HepG2 (cell line): ENCODE results near the gene GLG1.

Experiments
- ARID5B ChIP-seq: IDR thresholded peaks from 2 replicates; pipeline ENCODE4 v1.4.0; 2020; ENCODE audit warnings: mild to moderate bottlenecking, missing genetic modification reagents
- EP300 ChIP-seq, 3 experiments: sonication (generic) in 1 of 3; formaldehyde crosslinking in 1 of 3; IDR thresholded peaks; 2 replicates each; pipeline versions ENCODE4 v1.5.1 to v1.6.1; 2011 to 2020; ENCODE audit warnings: low read depth in 2 of 3, low read length in 2 of 3, borderline replicate concordance in 1 of 3, improper control_type of control experiment in 1 of 3, mild to moderate bottlenecking in 1 of 3, missing genetic modification reagents in 1 of 3, moderate library complexity in 1 of 3
- EZH2 ChIP-seq: conservative IDR thresholded peaks from 2 replicates; pipeline ENCODE4 v1.6.1; 2012; ENCODE audit warnings: mild to moderate bottlenecking, low read depth, low read length, moderate library complexity
- JUND ChIP-seq: sonication (generic); formaldehyde crosslinking; IDR thresholded peaks from 2 replicates; pipeline ENCODE4 v1.8.0; 2022; ENCODE audit warnings: mild to moderate bottlenecking, missing genetic modification reagents
- KLF6 ChIP-seq: IDR thresholded peaks from 2 replicates; pipeline ENCODE4 v1.8.0; 2016; ENCODE audit warnings: missing biosample characterization, missing genetic modification reagents
- PHB2 ChIP-seq: fragments of 450-650 bp; IDR thresholded peaks from 2 replicates; pipeline ENCODE4 v1.6.1; 2018; ENCODE audit not compliant: partially characterized antibody
- RFX5 ChIP-seq: IDR thresholded peaks from 2 replicates; pipeline ENCODE4 v1.6.1; 2011; ENCODE audit warnings: low read depth, low read length, improper control_type of control experiment
- SRSF9 ChIP-seq: fragments of 200-400 bp; formaldehyde crosslinking; IDR thresholded peaks from 2 replicates; pipeline ENCODE4 v1.6.1; 2018; ENCODE audit warnings: borderline replicate concordance, mild to moderate bottlenecking, low read depth, low read length; ENCODE audit not compliant: insufficient read depth, poor library complexity, severe bottlenecking
- ZBTB34 ChIP-seq: sonication (generic); formaldehyde crosslinking; IDR thresholded peaks from 2 replicates; pipeline ENCODE4 v1.8.0; 2022; ENCODE audit warnings: mild to moderate bottlenecking, missing genetic modification reagents
- ZKSCAN1 ChIP-seq: fragments of 150-350 bp; IDR thresholded peaks from 2 replicates; pipeline ENCODE4 v1.6.1; 2014; ENCODE audit warnings: low read length
- ZNF598 ChIP-seq: sonication (generic); formaldehyde crosslinking; IDR thresholded peaks from 2 replicates; pipeline ENCODE4 v1.5.1; 2020; ENCODE audit warnings: mild to moderate bottlenecking, missing genetic modification reagents, borderline replicate concordance
- ZSCAN9 ChIP-seq: IDR thresholded peaks from 2 replicates; pipeline ENCODE4 v1.6.1; 2016; ENCODE audit warnings: borderline replicate concordance

GRCh38 chr16:74524926-74525325 lies 82.0 kb downstream of the GLG1 start:
- TF ChIP-seq PHB2 (no peak), JUND (CRISPR knock-in tag) (no peak), KLF6 (CRISPR knock-in tag) (no peak), ZBTB34 (no peak), ZSCAN9 (CRISPR knock-in tag) (no peak), SRSF9 (no peak), RFX5 (no peak), ZKSCAN1 (no peak), EP300 (IDR thresholded peaks at IDR 0.05; ENCODE audit: low read depth in 2 of 2, low read length in 2 of 2) (no peak), EP300 (CRISPR knock-in tag; IDR thresholded peaks at IDR 0.05; ENCODE audit: borderline replicate concordance) (no peak), ARID5B (CRISPR knock-in tag) (no peak), ZNF598 (CRISPR knock-in tag) (no peak), EZH2 (no peak)
